Lower leg skin (tissue), 4 donors: ENCODE data around the gene CREB5. TPM values are rescaled to one million over a fixed set of nuclear protein-coding genes. Genes with fewer than 3 reads are reported as not detected.

Experiments
- DNase-seq, 2 donors: peaks; one replicate each; pipeline ENCODE4 v3.0.0-alpha.2; 2019; ENCODE audit warnings: low spot score in 2 of 2
- H3K4me3 ChIP-seq: fragments of 200-600 bp; sonication (generic); 2 replicates; pipeline ENCODE4 v1.5.1; 2017; ENCODE audit warnings: mild to moderate bottlenecking, low read depth; ENCODE audit not compliant: poor library complexity, severe bottlenecking
- CTCF ChIP-seq, 3 donors: fragments of 450-650 bp; IDR thresholded peaks; one replicate each; pipeline ENCODE4 v1.5.1; 2016; ENCODE audit warnings: antibody characterized with exemption in 3 of 3, mild to moderate bottlenecking in 3 of 3, moderate library complexity in 2 of 3
- POLR2A ChIP-seq, 2 donors: fragments of 450-650 bp; IDR thresholded peaks; one replicate each; pipeline ENCODE4 v1.6.1; 2016 to 2017; ENCODE audit warnings: antibody characterized with exemption in 2 of 2, mild to moderate bottlenecking in 1 of 2, moderate library complexity in 1 of 2
- WGBS, 2 donors: methylation state at CpG; one replicate each; pipeline ENCODE4 v1.1.5; 2018; 5-methylcytosine and 5-hydroxymethylcytosine counted together
- intact Hi-C: fragments of 100-400 bp; cut with DNase I; formaldehyde crosslinking; loops from one replicate; pipeline ENCODE4 v1.15.0; 2023; ENCODE audit warnings: low total_unique reads
- total RNA-seq, 4 donors: library from RNA; depleted of rRNA; stranded (reverse); fragments of >200 nt; gene quantifications; one replicate each; pipeline ENCODE4 v1.1.0, GENCODE V29; 2016

Gene CREB5
- total RNA-seq, 4 donors from 2014 or later = 2.5 to 15.0 (median 5.4) TPM

- 65 to 72% methylated on average over 2 of the region's 2 CpGs for WGBS, 2 donors
- DNase-seq = no peak
- TF ChIP-seq POLR2A (IDR thresholded peaks at IDR 0.05) (no peak), CTCF (IDR thresholded peaks at IDR 0.05) (no peak)
- no peak overlapping the region for H3K4me3 ChIP-seq
- intact Hi-C loops = no loop called here
Measured at GRCh38 chr7:28688174-28688573, 275.9 kb downstream of the CREB5 start.

GRCh38 chr7:28688651-28689050 is 276.3 kb downstream of the CREB5 start:
- H3K4me3 ChIP-seq = no peak overlapping the region
- no peak for DNase-seq
- intact Hi-C loops = no loop called here
- TF ChIP-seq CTCF (IDR thresholded peaks at IDR 0.05) = no peak
- no peak for TF ChIP-seq POLR2A (IDR thresholded peaks at IDR 0.05)
- 62 to 68% methylated on average over 5 of the region's 5 CpGs for WGBS, 2 donors

- intact Hi-C loops = no loop called here
- no peak overlapping the region for H3K4me3 ChIP-seq
- DNase-seq = no peak
- 61 to 69% methylated on average over 5 of the region's 5 CpGs for WGBS, 2 donors
- no peak for TF ChIP-seq POLR2A (IDR thresholded peaks at IDR 0.05)
- no peak for TF ChIP-seq CTCF (IDR thresholded peaks at IDR 0.05)
Measured at GRCh38 chr7:28695300-28696295, 283.3 kb downstream of the CREB5 start.

- WGBS, 2 donors = 59 to 60% methylated on average over 6 of the region's 6 CpGs
- H3K4me3 ChIP-seq = no peak overlapping the region
- intact Hi-C loops = no loop called here
- TF ChIP-seq POLR2A (IDR thresholded peaks at IDR 0.05) = no peak
- TF ChIP-seq CTCF (IDR thresholded peaks at IDR 0.05) = no peak
- DNase-seq = no peak
Measured at GRCh38 chr7:28697913-28698563, 285.7 kb downstream of the CREB5 start.

GRCh38 chr7:28698840-28699239 is 286.5 kb downstream of the CREB5 start:
- intact Hi-C loops = no loop called here

More at GRCh38 chr7:28698840-28699239, 286.5 kb downstream of the CREB5 start:
- no peak for DNase-seq
- TF ChIP-seq CTCF (IDR thresholded peaks at IDR 0.05) (no peak), POLR2A (IDR thresholded peaks at IDR 0.05) (no peak)
- 59 to 70% methylated on average over 6 of the region's 6 CpGs for WGBS, 2 donors
- no peak overlapping the region for H3K4me3 ChIP-seq
